HG03025 (cell line): ENCODE data around the gene RNLS.
A peak's percentile ranks its signal among the peaks of the same experiment; 100 is the strongest.

Experiments used
- ATAC-seq: cut with Tn5 transposase; IDR thresholded peaks from one replicate; pipeline ENCODE4 v1.9.1; 2021; ENCODE audit warnings: mild to moderate bottlenecking, moderate library complexity; ENCODE audit not compliant: unreplicated experiment, low FRiP score

RNLS gene

DNA sequence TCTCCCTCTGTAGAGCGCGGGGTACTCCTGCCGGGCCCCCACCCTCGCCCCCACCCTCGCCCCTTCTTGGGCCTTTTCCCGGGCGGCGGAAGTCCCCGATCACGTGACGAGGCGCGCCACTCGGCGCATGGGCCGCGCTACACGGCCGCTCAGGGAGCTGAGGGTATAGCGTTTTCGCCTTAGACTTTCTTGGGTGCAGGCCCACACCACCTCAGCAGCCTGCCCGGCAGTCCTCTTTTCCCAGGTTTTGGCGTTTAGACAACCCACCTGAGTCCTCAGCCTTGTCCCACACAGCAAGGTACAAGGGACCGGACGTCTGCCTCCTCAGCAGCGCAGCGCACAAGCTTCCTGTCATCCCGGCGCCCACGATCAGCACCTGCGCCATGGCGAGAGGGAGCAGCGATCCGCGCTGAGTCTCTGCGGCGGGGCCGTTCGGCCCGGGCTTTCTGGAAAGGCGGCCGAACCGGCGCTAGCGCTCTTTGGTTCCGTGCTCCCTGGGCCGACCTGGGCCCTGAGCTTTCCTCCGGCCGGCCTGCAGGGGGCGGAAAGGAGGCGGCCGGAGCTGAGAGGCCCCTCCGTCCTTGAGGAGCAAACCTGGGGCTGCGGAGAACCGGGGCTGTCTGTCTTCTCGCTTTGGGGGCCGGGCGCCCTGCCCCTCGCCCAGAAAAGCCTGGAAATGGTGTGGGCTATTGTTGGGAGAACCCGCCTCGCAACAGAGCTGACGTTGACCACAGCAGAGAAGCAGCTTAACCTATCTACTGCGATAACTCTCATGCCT is at the start of gene RNLS:
Gene RNLS, minus strand, starts transcription at position 513 of the 778 bp plus-strand sequence.
- ATAC-seq, result peak; percentile 80

DNA sequence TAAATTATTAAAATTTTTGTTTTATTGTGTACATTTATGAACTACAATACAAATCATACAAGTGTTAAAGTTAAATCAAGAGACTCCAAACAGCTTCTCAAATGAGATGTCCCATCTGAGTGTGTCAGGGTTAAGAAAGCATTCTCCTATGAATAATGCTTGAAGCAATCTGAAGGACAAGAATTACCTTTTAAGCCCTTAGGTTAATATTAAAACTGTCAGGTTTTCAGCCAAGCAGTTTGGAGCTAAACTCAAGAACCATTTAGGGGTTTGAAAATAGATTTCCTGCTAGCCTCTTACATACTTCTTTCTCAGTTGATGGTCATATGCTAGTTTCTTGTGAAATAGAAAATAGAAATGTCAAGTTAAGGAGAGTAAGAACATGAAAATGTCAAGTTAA is 41.7 kb upstream of the RNLS start:
- ATAC-seq, result no peak

DNA sequence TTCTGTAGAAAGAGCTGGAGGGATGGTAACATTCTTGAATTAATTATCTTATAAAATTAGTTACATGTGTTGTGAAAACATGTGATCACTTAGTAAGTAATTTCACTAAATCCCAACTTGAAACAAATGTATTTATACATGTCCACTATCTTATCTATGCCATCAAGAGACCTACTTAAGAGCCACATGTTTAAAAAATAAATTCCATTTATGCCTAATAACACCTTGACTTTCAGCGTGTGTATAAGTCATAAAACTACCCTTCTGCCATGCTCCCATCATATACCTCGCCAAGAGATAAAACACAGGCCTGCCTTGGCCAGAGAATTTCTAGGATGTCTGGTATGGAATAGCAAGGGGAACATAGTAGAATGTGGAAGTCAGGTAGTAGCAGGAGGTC is 40.7 kb upstream of the RNLS start:
- ATAC-seq, result no peak

GRCh38 chr10:88620441-88620840 is 37.3 kb upstream of the RNLS start:
- no peak for ATAC-seq

GRCh38 chr10:88618496-88618895 is 35.4 kb upstream of the RNLS start:
- no peak for ATAC-seq

DNA sequence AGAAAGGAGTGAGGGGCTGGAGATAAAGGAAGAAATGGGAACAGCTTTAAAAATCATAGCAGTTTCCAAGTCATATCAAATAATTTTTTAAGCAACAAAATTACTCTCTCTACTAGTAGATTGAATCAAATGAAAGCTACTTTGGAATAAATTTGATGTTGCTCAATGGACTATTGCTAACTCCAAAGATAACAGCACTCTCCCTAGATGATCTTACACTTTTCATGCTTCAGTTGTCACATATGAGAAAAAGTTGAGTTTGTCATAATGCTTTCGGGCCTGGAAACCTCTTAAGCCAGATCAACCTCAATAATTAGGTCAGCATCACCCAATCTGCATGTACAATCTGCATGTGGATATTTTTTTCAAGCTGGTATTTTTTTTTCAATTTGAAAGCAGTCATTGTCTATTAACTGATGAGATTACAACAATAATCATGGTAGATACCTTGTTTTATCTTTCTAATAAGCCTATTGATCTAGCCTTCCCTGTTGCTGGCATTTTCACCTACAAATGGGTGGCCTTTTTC is 34.7 kb upstream of the RNLS start:
- no peak for ATAC-seq

- no peak for ATAC-seq
Observed at GRCh38 chr10:88616250-88616977, 33.3 kb upstream of the RNLS start.

GRCh38 chr10:88608780-88609179 is 25.7 kb upstream of the RNLS start:
- no peak for ATAC-seq

DNA sequence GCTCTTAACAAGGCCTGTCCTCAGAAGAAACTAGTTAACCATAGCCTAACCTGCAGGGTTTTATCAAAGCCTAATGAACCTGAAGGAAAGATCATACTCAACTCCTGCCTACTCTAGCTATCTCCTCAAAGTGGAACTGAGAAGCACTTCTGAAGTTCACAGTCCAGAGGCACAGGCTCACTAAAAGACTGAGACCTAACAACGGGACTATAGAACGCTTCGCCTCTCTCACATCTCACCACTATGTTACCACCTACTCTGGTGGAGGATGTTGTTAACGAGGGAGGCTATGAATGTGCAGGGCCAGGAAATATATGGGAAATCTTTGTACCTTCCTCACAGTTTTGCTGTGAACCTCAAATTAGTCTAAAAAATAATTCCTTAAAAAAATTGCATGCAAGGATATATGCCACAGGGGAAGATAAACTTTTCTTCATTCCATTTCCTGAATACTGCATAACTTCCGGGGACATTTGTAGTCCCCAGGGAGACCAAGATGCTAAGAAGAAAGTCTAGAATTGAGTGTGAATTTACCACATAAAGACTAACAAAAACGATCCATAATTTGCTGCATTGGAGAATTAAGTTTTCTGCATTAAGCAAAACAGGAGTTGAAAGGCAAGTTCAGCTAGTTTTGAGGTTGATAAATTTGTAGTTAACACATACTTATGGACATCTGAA is 25.1 kb upstream of the RNLS start:
- ATAC-seq, result peak; percentile 55

- ATAC-seq, result no peak
Observed at GRCh38 chr10:88598055-88598454, 14.9 kb upstream of the RNLS start.

DNA sequence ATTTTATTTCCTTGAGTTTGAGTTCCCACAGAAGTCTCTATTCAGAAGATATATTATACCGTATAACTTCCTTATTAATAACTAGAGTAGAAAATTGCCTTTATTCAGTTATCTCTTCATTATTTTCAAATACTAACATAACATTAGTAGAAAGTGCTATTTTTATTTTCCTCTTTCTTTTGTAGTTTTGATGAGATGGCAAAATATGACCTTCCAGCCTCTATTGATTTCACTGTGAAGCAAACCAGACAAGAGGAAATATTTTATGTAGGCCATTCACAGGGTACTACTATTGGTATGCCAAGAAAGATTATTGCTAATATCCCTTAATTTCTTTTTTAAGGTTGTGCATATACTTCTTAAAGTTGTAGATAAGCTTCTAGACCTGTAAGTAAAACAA is 11.4 kb upstream of the RNLS start:
- ATAC-seq, result no peak

DNA sequence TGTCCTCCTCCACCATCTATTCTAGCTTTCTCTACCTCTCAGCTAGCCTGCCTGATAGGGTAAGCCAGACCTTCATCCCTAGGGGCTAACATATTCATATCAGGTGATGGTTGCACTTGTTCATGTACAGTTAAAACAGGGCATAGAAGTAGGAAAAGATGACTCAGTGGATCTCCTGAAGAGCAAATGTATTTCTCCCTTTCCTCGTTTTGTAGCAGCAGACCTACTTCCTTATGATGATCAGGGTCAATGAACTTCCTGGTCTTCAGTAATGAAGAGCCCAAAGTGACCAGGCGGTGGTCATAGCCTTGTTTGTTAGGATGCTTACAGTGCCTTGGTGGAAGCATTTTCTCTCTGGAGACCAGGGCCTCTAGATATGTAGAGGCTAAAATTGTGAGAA is 9.8 kb upstream of the RNLS start:
- ATAC-seq, result no peak

DNA sequence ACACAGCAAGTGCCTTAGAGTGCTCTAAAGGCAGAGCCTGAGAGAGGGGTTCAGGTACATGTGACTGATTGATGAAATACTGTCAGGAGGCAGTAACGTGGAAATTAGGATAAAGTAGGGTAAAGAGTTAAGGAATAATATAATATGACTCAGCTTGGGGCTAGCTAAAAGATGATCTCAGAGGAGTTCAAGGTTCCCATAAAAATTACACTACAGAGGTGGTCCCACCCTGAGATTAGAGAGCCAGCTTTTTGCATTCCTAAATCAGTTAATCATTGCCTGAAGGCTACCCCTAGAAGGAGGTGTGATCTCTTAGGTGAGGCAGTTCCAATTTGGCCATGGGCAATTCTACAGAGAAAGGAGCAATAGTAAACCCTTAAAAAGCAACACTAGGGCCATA is 9.3 kb upstream of the RNLS start:
- no peak for ATAC-seq

DNA sequence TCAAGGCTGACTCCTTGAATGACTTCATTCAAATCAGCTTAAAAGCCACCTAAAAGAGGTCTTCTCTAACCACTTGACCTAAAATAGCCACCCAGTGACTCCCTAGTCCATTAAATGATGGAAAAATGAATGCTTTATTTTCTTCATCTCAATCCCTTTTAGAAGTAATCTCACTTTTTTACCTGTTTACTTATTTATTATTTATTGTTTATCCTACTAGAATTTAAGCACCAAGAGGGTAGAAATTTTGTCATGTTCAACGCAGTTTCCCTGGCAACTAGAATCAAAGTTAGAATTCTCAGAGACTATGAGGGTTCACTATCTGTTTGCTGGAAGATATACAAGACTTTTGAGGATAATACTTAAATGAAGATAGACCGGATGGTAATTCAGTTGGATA is 3.3 kb upstream of the RNLS start, which contains the start of gene LIPJ:
Gene LIPJ, plus strand, starts transcription at position 301 of the 400 bp plus-strand sequence. CDS start 3,926 bp downstream, outside the sequence.
- ATAC-seq, result no peak

DNA sequence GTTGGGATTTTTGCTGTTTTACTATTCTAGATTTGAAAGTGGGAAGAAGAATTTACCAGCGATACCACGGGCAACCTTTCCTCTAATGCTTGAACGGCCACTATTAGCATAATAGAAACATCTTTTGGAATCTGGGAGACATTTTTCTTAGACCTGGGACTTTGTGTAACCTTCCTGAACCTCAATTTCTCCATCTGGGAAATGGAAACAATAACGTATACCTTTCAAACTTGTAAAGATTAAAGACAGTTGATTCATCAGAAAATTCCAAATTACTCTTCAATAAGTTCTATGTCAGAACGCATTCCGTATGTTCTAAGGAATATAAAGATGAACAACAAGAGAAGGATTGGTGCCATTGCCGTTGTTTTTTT is 453 bp upstream of the RNLS start:
- no peak for ATAC-seq

GRCh38 chr10:88582411-88582805 is 710 bp downstream of the RNLS start:
- no peak for ATAC-seq

GRCh38 chr10:88565072-88565471 is 18.0 kb downstream of the RNLS start:
- ATAC-seq, result no peak

DNA sequence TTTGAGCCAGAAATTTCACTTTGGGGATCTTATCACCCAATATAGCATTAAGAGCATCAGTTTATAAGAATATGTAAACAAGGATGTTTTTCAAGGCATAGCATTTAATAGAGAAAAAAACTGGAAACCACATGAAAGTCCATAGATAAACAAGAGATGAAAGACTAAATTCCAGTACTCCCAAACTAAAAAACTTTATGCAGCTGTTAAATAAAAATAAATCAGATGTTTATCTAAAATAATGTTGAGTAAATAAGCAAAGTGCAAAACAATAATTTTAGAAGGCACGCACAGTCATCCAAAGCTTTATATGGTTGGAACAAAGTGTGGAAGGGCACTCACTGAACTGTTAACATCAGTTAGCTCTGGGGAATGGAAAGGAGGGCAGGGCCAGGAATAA is 21.0 kb downstream of the RNLS start:
- no peak for ATAC-seq

DNA sequence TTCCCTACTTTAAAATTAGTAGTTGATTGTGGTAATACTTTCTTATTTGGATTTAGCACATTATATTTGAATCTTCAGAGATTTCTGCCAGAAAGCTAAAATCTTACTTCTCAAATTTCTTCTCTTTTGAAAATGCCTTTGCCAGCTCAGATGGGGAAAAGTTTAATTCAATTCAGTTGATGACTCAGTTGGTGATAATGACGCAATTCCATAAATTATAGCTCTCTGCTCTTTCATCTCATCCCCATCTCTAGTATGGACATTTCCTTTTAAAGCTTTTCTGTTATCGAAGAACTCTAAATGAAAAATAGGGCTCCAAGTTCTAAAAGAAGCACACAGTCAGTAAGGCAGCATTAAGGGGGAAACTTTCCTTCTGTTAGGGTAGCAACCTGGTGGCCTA is 25.5 kb downstream of the RNLS start:
- no peak for ATAC-seq

DNA sequence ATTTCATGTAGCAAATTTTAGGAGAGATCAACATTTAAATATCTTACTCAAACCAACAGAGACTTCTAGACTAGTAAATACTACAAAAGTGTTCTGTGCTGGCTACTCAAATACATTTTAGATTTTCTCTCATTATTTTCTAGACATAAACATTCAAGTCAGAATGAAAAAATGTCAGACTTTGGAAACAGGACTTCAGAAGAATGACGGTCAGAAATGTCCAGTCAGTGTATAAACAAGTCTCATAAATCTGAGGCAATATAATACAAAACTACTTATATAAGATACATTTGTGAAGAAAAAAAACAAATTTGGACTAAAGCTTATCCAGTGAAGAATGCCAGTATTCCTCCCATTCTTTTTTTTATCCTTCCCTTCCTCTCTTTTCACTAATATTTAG is 25.9 kb downstream of the RNLS start:
- no peak for ATAC-seq

DNA sequence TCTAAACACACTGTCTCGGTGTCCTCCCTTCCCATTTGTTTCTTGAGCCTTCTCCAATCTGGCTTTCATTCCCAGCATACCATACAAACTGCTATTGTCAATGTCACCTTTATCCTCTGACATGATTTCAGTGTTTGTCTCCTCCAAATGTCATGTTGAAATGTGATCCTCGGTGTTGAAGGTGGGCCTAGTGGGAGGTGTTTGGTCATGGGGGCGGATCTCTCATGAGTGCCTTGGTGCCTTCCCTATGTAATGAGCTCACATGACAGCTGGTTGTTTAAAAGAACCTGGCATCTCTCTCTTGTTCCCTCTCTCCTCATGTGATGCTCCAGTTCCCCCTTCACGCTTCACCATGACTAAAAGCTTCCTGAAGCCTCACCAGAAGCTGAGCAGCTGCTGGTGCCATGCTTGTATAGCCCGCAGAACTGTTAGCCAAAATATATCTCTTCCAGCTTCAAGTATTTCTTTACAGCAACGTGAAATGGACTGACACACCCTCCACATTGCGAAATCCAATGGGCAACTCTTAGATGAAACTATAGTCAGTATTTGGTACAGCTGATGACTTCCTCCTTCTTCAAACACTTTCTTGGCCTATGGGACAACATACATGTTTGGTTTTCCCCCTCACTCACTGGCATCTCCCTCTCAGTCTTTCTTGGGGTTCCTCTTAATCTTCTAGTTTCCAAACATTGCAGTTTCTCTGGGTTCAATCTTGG is 27.8 kb downstream of the RNLS start:
- no peak for ATAC-seq
